Endothelial cell of umbilical vein (primary cell): ENCODE results near the gene UPF2. TPM values are rescaled to one million over a fixed set of nuclear protein-coding genes. Genes with fewer than 3 reads are reported as not detected.

ENCODE experiments used
- BruUV-seq: library from RNA; stranded (reverse); fragments of 400-500 nt; replicated peaks from 2 replicates; lab custom pipeline; 2021; lab: Mats Ljungman, UMichigan
- CTCF ChIA-PET: fragments of 300-600, 350-600 bp; sonication (Branson Sonifier 250); formaldehyde crosslinking; loops from one replicate; lab custom pipeline; 2021; ENCODE audit warnings: antibody characterized with exemption, inconsistent platforms; lab: Charles Lee
- POLR2A ChIA-PET: fragments of 300-600, 350-600 bp; sonication (Branson Sonifier 250); formaldehyde crosslinking; loops from one replicate; lab custom pipeline; 2021; ENCODE audit warnings: antibody characterized with exemption, inconsistent platforms; lab: Charles Lee
- DNase-seq: peaks from one replicate; pipeline ENCODE4 v3.0.0-alpha.2; 2011; ENCODE audit warnings: low read depth, low spot score
- FAIRE-seq: peaks from 2 replicates; lab custom pipeline; 2011; peaks lifted over from hg19 to GRCh38; lab: Jason Lieb, UNC
- H2AFZ ChIP-seq: 2 replicates; pipeline ENCODE4 v1.6.0; 2012; ENCODE audit warnings: low read depth, low read length, control low read depth, inconsistent platforms
- H3K27ac ChIP-seq: 2 replicates; pipeline ENCODE4 v1.5.1; 2011; ENCODE audit warnings: low read depth, mild to moderate bottlenecking, control low read depth, low read length, moderate library complexity; ENCODE audit not compliant: insufficient read depth
- H3K27me3 ChIP-seq, 2 experiments: 2 replicates each; pipeline versions ENCODE4 v1.6.0 to v1.6.1; 2011; ENCODE audit warnings: low read length in 2 of 2, mixed read lengths in 1 of 2; ENCODE audit not compliant: control insufficient read depth in 2 of 2, insufficient read depth in 2 of 2
- H3K36me3 ChIP-seq, 2 experiments: 2 replicates in 1 of 2; 3 replicates in 1 of 2; pipeline ENCODE4 v1.5.1; 2011; ENCODE audit warnings: low read length in 2 of 2, mild to moderate bottlenecking in 1 of 2, moderate library complexity in 1 of 2; ENCODE audit not compliant: control insufficient read depth in 2 of 2, insufficient read depth in 2 of 2; ENCODE audit errors: extremely low read depth in 1 of 2
- H3K4me1 ChIP-seq: 3 replicates; pipeline ENCODE4 v1.5.1; 2011; ENCODE audit warnings: mild to moderate bottlenecking, low read length; ENCODE audit not compliant: control insufficient read depth, insufficient read depth; ENCODE audit errors: extremely low read depth
- H3K4me2 ChIP-seq: 2 replicates; pipeline ENCODE4 v1.6.1; 2011; ENCODE audit warnings: low read length, control low read depth, mixed read lengths; ENCODE audit not compliant: insufficient read depth
- H3K4me3 ChIP-seq, 3 experiments: fragments of 200-600 bp in 1 of 3; sonication (generic), shearing (Covaris generic) in 1 of 3; replicated peaks in 1 of 3; 2 replicates each; pipeline ENCODE4 v1.5.1; 2011 to 2016; ENCODE audit warnings: control low read depth in 3 of 3, low read length in 3 of 3, mild to moderate bottlenecking in 2 of 3, inconsistent platforms in 1 of 3, low read depth in 1 of 3, moderate library complexity in 1 of 3; ENCODE audit not compliant: insufficient read depth in 1 of 3
- H3K79me2 ChIP-seq: 2 replicates; pipeline ENCODE4 v1.6.0; 2012; ENCODE audit warnings: low read length, inconsistent platforms; ENCODE audit not compliant: control insufficient read depth, insufficient read depth
- H3K9ac ChIP-seq: replicated peaks from 2 replicates; pipeline ENCODE3; 2011; ENCODE audit warnings: low read length, control low read depth; ENCODE audit not compliant: insufficient read depth; ENCODE audit errors: extremely low read depth
- H3K9me1 ChIP-seq: replicated peaks from 3 replicates; pipeline ENCODE4 v1.6.0; 2011; ENCODE audit warnings: mild to moderate bottlenecking, low read length; ENCODE audit not compliant: control insufficient read depth, insufficient read depth; ENCODE audit errors: extremely low read depth
- H3K9me3 ChIP-seq: replicated peaks from 2 replicates; pipeline ENCODE4 v1.5.1; 2012; ENCODE audit warnings: low read length, inconsistent platforms; ENCODE audit not compliant: control insufficient read depth, insufficient read depth
- H4K20me1 ChIP-seq: replicated peaks from 2 replicates; pipeline ENCODE3; 2011; ENCODE audit warnings: mild to moderate bottlenecking, low read length; ENCODE audit not compliant: control insufficient read depth, insufficient read depth; ENCODE audit errors: extremely low read depth
- EZH2 ChIP-seq: IDR thresholded peaks from 2 replicates; pipeline ENCODE4 v1.6.1; 2012; ENCODE audit warnings: borderline replicate concordance, low read depth, mild to moderate bottlenecking, moderate library complexity, low read length, inconsistent platforms; ENCODE audit not compliant: severe bottlenecking
- FOS ChIP-seq: IDR thresholded peaks from 2 replicates; pipeline ENCODE4 v1.6.1; 2011; ENCODE audit warnings: mild to moderate bottlenecking, low read length, moderate library complexity, borderline replicate concordance; ENCODE audit not compliant: insufficient read depth
- GATA2 ChIP-seq: IDR thresholded peaks from 2 replicates; pipeline ENCODE4 v1.7.0; 2011; ENCODE audit warnings: low read depth, mild to moderate bottlenecking, moderate library complexity, mixed read lengths, low read length; ENCODE audit not compliant: insufficient read length, insufficient read depth
- JUN ChIP-seq: IDR thresholded peaks from 2 replicates; pipeline ENCODE4 v1.6.1; 2011; ENCODE audit warnings: borderline replicate concordance, low read depth; ENCODE audit not compliant: insufficient read length, insufficient read depth
- MYC ChIP-seq: IDR thresholded peaks from one replicate; pipeline ENCODE4 v1.6.1; 2011; ENCODE audit warnings: mild to moderate bottlenecking, low read depth, low read length
- POLR2A ChIP-seq: IDR thresholded peaks from 2 replicates; pipeline ENCODE4 v1.6.1; 2012; ENCODE audit warnings: low read depth, mild to moderate bottlenecking, control low read depth, low read length
- POLR2AphosphoS5 ChIP-seq: IDR thresholded peaks from 2 replicates; pipeline ENCODE4 v1.6.1; 2012; ENCODE audit warnings: low read depth, mild to moderate bottlenecking, control low read depth, low read length, moderate library complexity; ENCODE audit not compliant: insufficient read depth
- dilution Hi-C: fragments of 300-500 bp; cut with MboI; formaldehyde crosslinking; loops from one replicate; pipeline ENCODE4 v1.15.0; 2019; ENCODE audit warnings: low sequenced_read_pairs; ENCODE audit not compliant: extremely low pct_ligation_motif_present
- intact Hi-C: fragments of 100-400 bp; cut with micrococcal nuclease; formaldehyde crosslinking; loops from one replicate; pipeline ENCODE4 v1.10.0; 2022
- polyA plus RNA-seq, 4 experiments: library from polyadenylated mRNA; depleted of rRNA in 3 of 4; stranded (reverse) in 3 of 4; unstranded in 1 of 4; fragments of >200 nt; gene quantifications; 2 replicates each; pipeline versions ENCODE4 v1.2.1 to v1.2.3, GENCODE V29; 2011 to 2012; ENCODE audit warnings: missing spikeins in 1 of 4
- total RNA-seq: library from RNA; stranded (reverse); gene quantifications from 2 replicates; pipeline ENCODE4 v1.2.3, GENCODE V29; 2021
- TF ChIP-seq, protein P1 (sequence below), 2 donors: IDR thresholded peaks; 1 replicate in 1 of 2; 2 replicates in 1 of 2; pipeline ENCODE4 v1.5.1; 2011; ENCODE audit warnings: low read length in 2 of 2, mild to moderate bottlenecking in 2 of 2, moderate library complexity in 2 of 2, control low read depth in 1 of 2, inconsistent platforms in 1 of 2, low read depth in 1 of 2; ENCODE audit not compliant: insufficient read depth in 1 of 2; ENCODE audit errors: extremely low read depth in 1 of 2
- TF ChIP-seq, protein P2 (sequence below): IDR thresholded peaks from 2 replicates; pipeline ENCODE4 v1.6.1; 2011; ENCODE audit not compliant: insufficient read depth, insufficient read length

The UPF2 gene
- total and polyA plus RNA-seq, 2 donors (not counting 3 experiments of a cell fraction or from before 2014, with no cell fraction given) = 4.8 to 27.7 TPM

DNA sequence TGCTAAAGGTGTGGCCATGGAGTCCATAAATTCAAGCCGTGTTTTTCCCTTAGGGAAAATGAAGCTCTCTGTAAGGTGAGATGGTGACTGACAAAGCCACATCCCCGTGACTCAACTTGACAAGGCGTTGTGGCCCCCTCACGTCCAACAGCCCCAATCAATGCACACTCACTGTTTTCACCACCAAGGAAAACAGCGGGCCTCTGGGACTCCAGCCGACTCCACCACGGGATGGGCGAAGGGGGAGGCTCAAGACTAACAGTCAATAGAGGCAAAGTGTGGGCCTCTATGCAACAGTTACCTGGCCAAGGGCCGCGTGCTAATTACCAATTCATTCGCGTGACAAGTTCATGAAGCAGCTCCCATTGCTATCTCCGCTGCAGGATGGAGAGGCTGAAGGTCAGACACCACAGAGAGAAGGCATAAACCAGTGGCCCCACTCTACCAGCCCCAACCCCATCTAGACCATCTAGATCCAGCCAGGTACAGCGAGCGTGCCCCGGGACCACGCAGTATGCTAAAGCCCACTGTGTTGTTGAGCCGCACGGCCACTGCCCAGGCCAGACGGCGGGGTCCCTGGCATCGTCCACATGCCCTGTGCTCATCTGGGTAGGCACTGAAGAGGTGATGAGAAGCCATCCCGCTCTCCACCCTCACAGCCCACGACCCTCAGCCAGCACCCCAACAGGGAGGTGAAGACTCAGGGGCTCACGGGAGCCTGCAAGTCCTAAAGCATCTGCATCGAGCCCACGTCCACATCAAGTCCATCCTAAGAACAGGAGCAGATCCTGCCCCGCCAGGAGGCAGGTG, 143.3 kb downstream of the UPF2 start:
- FAIRE-seq (no peak), DNase-seq (no peak)
- Histone ChIP-seq H3K9ac (no peak overlapping the region), H3K4me1 (no peaks in the 10 kb centered on the region), H3K9me3 (no peaks in the 10 kb centered on the region), H3K79me2 (no peaks in the 10 kb centered on the region), H2AFZ (no peak overlapping the region), H3K27me3 (peaks cover 3% of the 10 kb centered on the region in 2 experiments), H3K4me2 (no peak overlapping the region), H3K36me3 (no peaks in the 10 kb centered on the region), H3K4me3 (no peak overlapping the region), H3K9me1 (no peaks in the 10 kb centered on the region), H3K27ac (no peak overlapping the region), H4K20me1 (no peaks in the 10 kb centered on the region)
- no TSS peak for BruUV-seq
- ChIA-PET POLR2A (no interaction called here), CTCF (no interaction called here)
- TF ChIP-seq POLR2AphosphoS5 = no peak
- TF ChIP-seq JUN = no peak
- no peak for TF ChIP-seq GATA2
- intact Hi-C loops = no loop called here
- dilution Hi-C loops = no loop called here

DNA sequence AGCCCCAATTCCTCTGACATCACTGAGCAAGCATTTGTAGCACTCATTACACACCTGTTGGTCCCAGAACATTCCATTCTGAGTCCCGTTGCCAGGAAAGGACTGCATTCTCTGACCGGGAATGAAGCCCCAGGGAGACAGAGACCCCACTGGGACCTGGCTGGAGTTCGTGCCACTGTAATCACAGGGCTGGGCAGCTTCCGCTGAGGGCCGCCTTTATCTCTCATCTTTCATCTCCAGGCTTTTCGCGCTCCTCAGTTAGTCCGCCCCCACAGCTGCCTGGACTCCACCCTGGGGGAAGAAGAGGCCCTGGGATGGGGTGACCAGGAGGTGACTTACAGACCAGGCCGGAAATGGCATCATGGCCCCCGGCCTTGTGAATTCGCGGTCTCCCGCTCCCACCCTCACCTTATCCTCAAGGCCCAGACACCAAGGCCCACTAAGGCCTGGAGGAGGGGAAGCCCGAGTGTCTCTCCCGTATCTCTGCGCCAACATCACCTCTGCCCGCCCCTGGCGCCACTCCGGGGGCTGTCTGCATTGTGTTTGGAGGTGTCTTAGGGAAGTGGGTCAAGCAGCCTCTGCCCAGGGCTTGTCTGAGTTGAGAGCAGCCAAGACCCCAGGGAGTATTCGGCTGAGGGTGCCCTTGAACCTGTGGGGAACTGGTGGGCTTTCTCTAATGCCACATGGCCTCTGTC, 144.1 kb downstream of the UPF2 start:
- intact Hi-C loops = no loop called here
- TF ChIP-seq GATA2 (no peak), FOS (no peak), MYC (no peak), EZH2 (no peak), POLR2AphosphoS5 (no peak), POLR2A (no peak), JUN (no peak)
- TF ChIP-seq, protein P1, sequence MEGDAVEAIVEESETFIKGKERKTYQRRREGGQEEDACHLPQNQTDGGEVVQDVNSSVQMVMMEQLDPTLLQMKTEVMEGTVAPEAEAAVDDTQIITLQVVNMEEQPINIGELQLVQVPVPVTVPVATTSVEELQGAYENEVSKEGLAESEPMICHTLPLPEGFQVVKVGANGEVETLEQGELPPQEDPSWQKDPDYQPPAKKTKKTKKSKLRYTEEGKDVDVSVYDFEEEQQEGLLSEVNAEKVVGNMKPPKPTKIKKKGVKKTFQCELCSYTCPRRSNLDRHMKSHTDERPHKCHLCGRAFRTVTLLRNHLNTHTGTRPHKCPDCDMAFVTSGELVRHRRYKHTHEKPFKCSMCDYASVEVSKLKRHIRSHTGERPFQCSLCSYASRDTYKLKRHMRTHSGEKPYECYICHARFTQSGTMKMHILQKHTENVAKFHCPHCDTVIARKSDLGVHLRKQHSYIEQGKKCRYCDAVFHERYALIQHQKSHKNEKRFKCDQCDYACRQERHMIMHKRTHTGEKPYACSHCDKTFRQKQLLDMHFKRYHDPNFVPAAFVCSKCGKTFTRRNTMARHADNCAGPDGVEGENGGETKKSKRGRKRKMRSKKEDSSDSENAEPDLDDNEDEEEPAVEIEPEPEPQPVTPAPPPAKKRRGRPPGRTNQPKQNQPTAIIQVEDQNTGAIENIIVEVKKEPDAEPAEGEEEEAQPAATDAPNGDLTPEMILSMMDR (IDR thresholded peaks at IDR 0.05; ENCODE audit: extremely low read depth in 1 of 2, insufficient read depth in 1 of 2, low read depth in 1 of 2, low read length in 2 of 2) = no peak
- TF ChIP-seq, protein P2, sequence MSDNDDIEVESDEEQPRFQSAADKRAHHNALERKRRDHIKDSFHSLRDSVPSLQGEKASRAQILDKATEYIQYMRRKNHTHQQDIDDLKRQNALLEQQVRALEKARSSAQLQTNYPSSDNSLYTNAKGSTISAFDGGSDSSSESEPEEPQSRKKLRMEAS = no peak
- dilution Hi-C loops = no loop called here
- Histone ChIP-seq H3K9me3 (no peaks in the 10 kb centered on the region), H3K36me3 (no peaks in the 10 kb centered on the region), H3K27ac (no peak overlapping the region), H3K9ac (no peak overlapping the region), H3K9me1 (no peaks in the 10 kb centered on the region), H3K27me3 (peaks cover 3% of the 10 kb centered on the region in 2 experiments), H3K4me1 (no peaks in the 10 kb centered on the region), H3K4me3 (no peak overlapping the region), H3K4me2 (no peak overlapping the region), H3K79me2 (no peaks in the 10 kb centered on the region), H4K20me1 (no peaks in the 10 kb centered on the region), H2AFZ (no peak overlapping the region)
- DNase-seq = no peak
- BruUV-seq = no TSS peak
- CTCF ChIA-PET = no interaction called here
- POLR2A ChIA-PET = no interaction called here
- FAIRE-seq = no peak
